HL-60 (cell line): ENCODE measurements around the gene KLC3.
A peak's percentile ranks its signal among the peaks of the same experiment; 100 is the strongest.

ENCODE experiments used
- DNase-seq, 2 experiments: peaks; one replicate each; pipeline ENCODE4 v3.0.0-alpha.2; 2010 to 2020; ENCODE audit warnings: low read depth in 1 of 2, low spot score in 1 of 2
- H3K27ac ChIP-seq: fragments of 250-450 bp; sonication (Bioruptor Pico); replicated peaks from 2 replicates; pipeline ENCODE4 v1.5.1; 2020; ENCODE audit warnings: mild to moderate bottlenecking, moderate library complexity
- H3K27me3 ChIP-seq: fragments of 250-450 bp; sonication (Bioruptor Pico); 2 replicates; pipeline ENCODE4 v1.5.1; 2021; ENCODE audit warnings: mild to moderate bottlenecking, moderate library complexity; ENCODE audit not compliant: insufficient read depth, poor library complexity, severe bottlenecking
- H3K4me3 ChIP-seq: replicated peaks from 2 replicates; pipeline ENCODE4 v1.5.1; 2011; ENCODE audit warnings: mild to moderate bottlenecking, control low read depth, low read length; ENCODE audit not compliant: insufficient read depth
- GABPA ChIP-seq: IDR thresholded peaks from 2 replicates; pipeline ENCODE4 v1.6.1; 2012; ENCODE audit warnings: low read depth
- POLR2AphosphoS5 ChIP-seq: IDR thresholded peaks from 2 replicates; pipeline ENCODE4 v1.6.1; 2012; ENCODE audit warnings: low read depth
- SPI1 ChIP-seq: IDR thresholded peaks from 2 replicates; pipeline ENCODE4 v1.6.1; 2012; ENCODE audit warnings: low read depth, mild to moderate bottlenecking, borderline replicate concordance
- TF ChIP-seq, protein P1 (sequence below): IDR thresholded peaks from 2 replicates; pipeline ENCODE4 v1.6.1; 2012; ENCODE audit warnings: low read depth; ENCODE audit not compliant: insufficient replicate concordance
- TF ChIP-seq, protein P2 (sequence below): IDR thresholded peaks from one replicate; pipeline ENCODE4 v1.5.1; 2011; ENCODE audit warnings: low read length, control low read depth, inconsistent platforms; ENCODE audit not compliant: insufficient read depth

KLC3 gene

DNA sequence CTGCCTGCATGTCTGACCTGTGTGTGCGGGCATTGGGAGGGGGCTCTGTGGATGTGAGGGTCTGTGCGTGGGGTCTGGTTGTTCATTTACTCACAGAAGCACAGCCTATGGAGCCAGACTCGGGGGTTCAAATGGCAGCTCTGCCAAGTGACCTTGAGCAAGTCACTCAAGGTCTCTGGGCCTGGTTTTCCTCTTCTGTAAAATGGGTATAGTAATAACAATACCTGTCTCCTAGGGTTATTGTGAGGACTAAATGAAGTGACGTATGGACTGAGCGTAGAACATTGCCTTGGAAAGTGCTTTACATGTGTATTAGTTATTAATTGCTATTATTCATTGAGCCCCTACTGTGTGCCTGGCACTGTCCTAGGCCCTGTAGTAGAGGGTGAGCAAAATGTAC is 42.3 kb upstream of the KLC3 start:
- Histone ChIP-seq H3K27me3 (no peaks in the 10 kb centered on the region), H3K27ac (no peak overlapping the region), H3K4me3 (no peak overlapping the region)
- DNase-seq = no peak
- TF ChIP-seq, protein P1, sequence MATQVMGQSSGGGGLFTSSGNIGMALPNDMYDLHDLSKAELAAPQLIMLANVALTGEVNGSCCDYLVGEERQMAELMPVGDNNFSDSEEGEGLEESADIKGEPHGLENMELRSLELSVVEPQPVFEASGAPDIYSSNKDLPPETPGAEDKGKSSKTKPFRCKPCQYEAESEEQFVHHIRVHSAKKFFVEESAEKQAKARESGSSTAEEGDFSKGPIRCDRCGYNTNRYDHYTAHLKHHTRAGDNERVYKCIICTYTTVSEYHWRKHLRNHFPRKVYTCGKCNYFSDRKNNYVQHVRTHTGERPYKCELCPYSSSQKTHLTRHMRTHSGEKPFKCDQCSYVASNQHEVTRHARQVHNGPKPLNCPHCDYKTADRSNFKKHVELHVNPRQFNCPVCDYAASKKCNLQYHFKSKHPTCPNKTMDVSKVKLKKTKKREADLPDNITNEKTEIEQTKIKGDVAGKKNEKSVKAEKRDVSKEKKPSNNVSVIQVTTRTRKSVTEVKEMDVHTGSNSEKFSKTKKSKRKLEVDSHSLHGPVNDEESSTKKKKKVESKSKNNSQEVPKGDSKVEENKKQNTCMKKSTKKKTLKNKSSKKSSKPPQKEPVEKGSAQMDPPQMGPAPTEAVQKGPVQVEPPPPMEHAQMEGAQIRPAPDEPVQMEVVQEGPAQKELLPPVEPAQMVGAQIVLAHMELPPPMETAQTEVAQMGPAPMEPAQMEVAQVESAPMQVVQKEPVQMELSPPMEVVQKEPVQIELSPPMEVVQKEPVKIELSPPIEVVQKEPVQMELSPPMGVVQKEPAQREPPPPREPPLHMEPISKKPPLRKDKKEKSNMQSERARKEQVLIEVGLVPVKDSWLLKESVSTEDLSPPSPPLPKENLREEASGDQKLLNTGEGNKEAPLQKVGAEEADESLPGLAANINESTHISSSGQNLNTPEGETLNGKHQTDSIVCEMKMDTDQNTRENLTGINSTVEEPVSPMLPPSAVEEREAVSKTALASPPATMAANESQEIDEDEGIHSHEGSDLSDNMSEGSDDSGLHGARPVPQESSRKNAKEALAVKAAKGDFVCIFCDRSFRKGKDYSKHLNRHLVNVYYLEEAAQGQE = no peak
- no peak for TF ChIP-seq GABPA

DNA sequence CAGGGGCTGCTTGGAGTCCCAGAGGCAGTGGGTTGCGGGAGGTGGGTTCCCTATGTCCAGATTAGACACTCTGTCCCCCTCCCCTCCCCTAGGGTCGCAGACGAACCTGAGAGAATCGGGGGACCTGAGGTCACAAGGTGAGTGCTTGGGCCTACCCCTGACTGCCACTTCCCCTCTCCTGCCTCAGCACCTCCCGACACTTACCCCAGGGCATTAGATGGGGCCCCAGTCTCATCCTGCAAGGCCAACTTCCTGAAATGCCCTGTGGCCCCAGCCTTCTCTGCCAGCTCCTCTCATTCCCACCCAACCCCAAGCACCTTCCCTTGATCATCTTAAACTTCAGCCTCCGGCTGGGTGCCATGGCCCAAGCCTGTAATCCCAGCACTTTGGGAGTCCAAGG is 40.8 kb upstream of the KLC3 start:
- Histone ChIP-seq H3K27ac (0 out of 2 replicates have a peak overlapping the region, but pooled peaks have one; percentile 10), H3K27me3 (no peaks in the 10 kb centered on the region), H3K4me3 (no peak overlapping the region)
- TF ChIP-seq SPI1 = peak; percentile 81
- TF ChIP-seq, protein P1 = no peak
- TF ChIP-seq, protein P2, sequence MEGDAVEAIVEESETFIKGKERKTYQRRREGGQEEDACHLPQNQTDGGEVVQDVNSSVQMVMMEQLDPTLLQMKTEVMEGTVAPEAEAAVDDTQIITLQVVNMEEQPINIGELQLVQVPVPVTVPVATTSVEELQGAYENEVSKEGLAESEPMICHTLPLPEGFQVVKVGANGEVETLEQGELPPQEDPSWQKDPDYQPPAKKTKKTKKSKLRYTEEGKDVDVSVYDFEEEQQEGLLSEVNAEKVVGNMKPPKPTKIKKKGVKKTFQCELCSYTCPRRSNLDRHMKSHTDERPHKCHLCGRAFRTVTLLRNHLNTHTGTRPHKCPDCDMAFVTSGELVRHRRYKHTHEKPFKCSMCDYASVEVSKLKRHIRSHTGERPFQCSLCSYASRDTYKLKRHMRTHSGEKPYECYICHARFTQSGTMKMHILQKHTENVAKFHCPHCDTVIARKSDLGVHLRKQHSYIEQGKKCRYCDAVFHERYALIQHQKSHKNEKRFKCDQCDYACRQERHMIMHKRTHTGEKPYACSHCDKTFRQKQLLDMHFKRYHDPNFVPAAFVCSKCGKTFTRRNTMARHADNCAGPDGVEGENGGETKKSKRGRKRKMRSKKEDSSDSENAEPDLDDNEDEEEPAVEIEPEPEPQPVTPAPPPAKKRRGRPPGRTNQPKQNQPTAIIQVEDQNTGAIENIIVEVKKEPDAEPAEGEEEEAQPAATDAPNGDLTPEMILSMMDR = no peak
- peak in 1 of 2 experiments; percentile 67 for DNase-seq

DNA sequence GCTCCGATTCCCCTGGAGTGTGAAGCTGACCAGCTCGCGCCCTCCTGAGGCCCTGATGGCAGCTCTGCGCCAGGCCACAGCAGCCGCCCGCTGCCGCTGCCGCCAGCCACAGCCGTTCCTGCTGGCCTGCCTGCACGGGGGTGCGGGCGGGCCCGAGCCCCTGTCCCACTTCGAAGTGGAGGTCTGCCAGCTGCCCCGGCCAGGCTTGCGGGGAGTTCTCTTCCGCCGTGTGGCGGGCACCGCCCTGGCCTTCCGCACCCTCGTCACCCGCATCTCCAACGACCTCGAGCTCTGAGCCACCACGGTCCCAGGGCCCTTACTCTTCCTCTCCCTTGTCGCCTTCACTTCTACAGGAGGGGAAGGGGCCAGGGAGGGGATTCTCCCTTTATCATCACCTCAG is 38.1 kb upstream of the KLC3 start:
- H3K4me3 ChIP-seq = no peak overlapping the region
- TF ChIP-seq, protein P1 = no peak
- TF ChIP-seq SPI1 (no peak), POLR2AphosphoS5 (no peak), GABPA (no peak)
- TF ChIP-seq, protein P2 = no peak
- no peak for DNase-seq

More for the DNA sequence above, 38.1 kb upstream of the KLC3 start:
- Histone ChIP-seq H3K27ac (no peak overlapping the region), H3K27me3 (no peaks in the 10 kb centered on the region)
